ENCODE measurements around the gene ZNF555. TPM values are rescaled to one million over a fixed set of nuclear protein-coding genes. Genes with fewer than 3 reads are reported as not detected.

The ZNF555 gene
- total and polyA plus RNA-seq, 2 experiments from 2014 or later: 2.7 to 7.4 TPM

GRCh38 chr19:2800506-2800905, 40.8 kb upstream of the ZNF555 start:
- Histone ChIP-seq H4K20me1 (ENCODE audit: insufficient read depth, poor library complexity, severe bottlenecking) (no peaks in the 10 kb centered on the region), H3K4me2 (no peak overlapping the region), H3K36me3 (replicated peaks; ENCODE audit: insufficient read depth, low read depth) (no peaks in the 10 kb centered on the region), H3K4me1 (ENCODE audit: insufficient read depth) (no peaks in the 10 kb centered on the region), H2AFZ (no peak overlapping the region), H3K79me2 (no peaks in the 10 kb centered on the region), H3K4me3 (no peak overlapping the region), H3K27ac (no peak overlapping the region), H3K9me3 (ENCODE audit: low read depth) (no peaks in the 10 kb centered on the region), H3K9me2 (replicated peaks; ENCODE audit: insufficient read depth) (no peaks in the 10 kb centered on the region), H3K27me3 (no peaks in the 10 kb centered on the region)
- WGBS (ENCODE audit: low lambda C conversion rate, missing lambda C conversion rate): 98% methylated on average over 21 of the region's 22 CpGs
- DNase-seq (ENCODE audit: low spot score): no peak
- no peak for TF ChIP-seq EZH2phosphoT487 (IDR thresholded peaks at IDR 0.05; ENCODE audit: low read depth, severe bottlenecking, unreplicated experiment)

DNA sequence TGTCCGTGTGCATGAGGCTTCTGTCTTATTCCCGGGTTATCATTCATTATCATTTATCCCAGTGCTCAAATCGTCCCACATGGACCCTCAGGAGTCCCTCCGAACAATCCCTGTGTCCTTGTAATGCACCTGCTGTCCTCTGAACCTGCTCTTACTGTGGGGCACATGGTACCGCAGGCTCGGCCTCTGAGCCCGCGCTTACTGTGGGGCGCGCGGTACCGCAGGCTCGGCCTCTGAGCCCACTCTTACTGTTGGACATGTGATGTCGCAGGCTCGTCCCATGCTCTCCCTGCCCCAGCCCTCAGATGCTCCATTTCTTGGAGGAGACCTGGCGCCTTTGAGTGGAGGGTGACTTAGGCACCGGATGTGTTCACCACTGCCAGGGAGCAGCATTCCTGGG, 38.4 kb upstream of the ZNF555 start:
- no peaks in the 10 kb centered on the region for H4K20me1 ChIP-seq (ENCODE audit: insufficient read depth, poor library complexity, severe bottlenecking)
- no peaks in the 10 kb centered on the region for H3K9me2 ChIP-seq (replicated peaks; ENCODE audit: insufficient read depth)
- no peak overlapping the region for H2AFZ ChIP-seq
- H3K4me1 ChIP-seq (ENCODE audit: insufficient read depth): no peaks in the 10 kb centered on the region
- no peaks in the 10 kb centered on the region for H3K27me3 ChIP-seq
- no peak overlapping the region for H3K27ac ChIP-seq
- H3K9me3 ChIP-seq (ENCODE audit: low read depth): no peaks in the 10 kb centered on the region
- H3K79me2 ChIP-seq: no peaks in the 10 kb centered on the region
- no peaks in the 10 kb centered on the region for H3K36me3 ChIP-seq (replicated peaks; ENCODE audit: insufficient read depth, low read depth)
- no peak overlapping the region for H3K4me3 ChIP-seq
- H3K4me2 ChIP-seq: no peak overlapping the region
- 98% methylated on average over 17 of the region's 17 CpGs for WGBS (ENCODE audit: low lambda C conversion rate, missing lambda C conversion rate)
- no peak for DNase-seq (ENCODE audit: low spot score)
- TF ChIP-seq EZH2 (IDR thresholded peaks at IDR 0.05; ENCODE audit: borderline replicate concordance) (no peak), EZH2phosphoT487 (IDR thresholded peaks at IDR 0.05; ENCODE audit: low read depth, severe bottlenecking, unreplicated experiment) (no peak), CTCF (IDR thresholded peaks at IDR 0.05; ENCODE audit: poor library complexity) (no peak)

DNA sequence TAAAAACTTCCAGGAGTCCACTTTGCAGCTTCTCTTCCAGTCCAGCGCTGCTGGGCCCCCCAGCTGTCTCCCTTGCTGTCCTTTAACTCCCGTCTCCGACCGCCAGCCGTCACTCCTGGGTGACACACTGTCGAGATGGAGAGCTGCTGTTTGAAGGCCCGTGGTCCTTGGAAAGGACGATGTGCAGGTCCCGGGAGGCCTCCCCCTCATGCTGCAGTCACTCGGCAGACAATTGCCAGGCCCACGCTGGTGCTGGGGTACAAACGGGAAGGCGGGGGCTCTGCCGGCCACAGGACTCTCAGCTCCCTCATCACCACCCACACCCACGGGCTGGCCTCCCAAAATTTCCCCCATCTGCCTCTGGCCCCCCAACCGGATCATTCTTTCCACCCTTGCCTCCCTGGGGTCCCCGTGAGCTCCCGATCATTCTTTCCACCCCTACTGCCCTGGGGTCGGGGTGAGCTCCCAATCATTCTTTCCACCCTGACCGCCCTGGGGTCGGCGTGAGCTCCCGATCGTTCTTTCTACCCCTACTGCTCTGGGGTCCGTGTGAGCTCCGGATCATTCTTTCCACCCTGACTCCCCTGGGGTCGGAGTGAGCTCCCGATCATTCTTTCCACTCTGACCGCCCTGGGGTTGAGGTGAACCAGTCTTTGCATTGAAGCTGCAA, 37.7 kb upstream of the ZNF555 start:
- no peak overlapping the region for H3K27ac ChIP-seq
- WGBS (ENCODE audit: low lambda C conversion rate, missing lambda C conversion rate): 93% methylated on average over 26 of the region's 29 CpGs
- no peaks in the 10 kb centered on the region for H3K9me2 ChIP-seq (replicated peaks; ENCODE audit: insufficient read depth)
- DNase-seq (ENCODE audit: low spot score): no peak
- H3K79me2 ChIP-seq: no peaks in the 10 kb centered on the region
- H3K36me3 ChIP-seq (replicated peaks; ENCODE audit: insufficient read depth, low read depth): no peaks in the 10 kb centered on the region
- no peak overlapping the region for H2AFZ ChIP-seq
- no peak overlapping the region for H3K4me2 ChIP-seq
- H3K27me3 ChIP-seq: no peaks in the 10 kb centered on the region
- TF ChIP-seq EZH2 (IDR thresholded peaks at IDR 0.05; ENCODE audit: borderline replicate concordance) (no peak), CTCF (IDR thresholded peaks at IDR 0.05; ENCODE audit: poor library complexity) (no peak), EZH2phosphoT487 (IDR thresholded peaks at IDR 0.05; ENCODE audit: low read depth, severe bottlenecking, unreplicated experiment) (no peak)
- H3K4me1 ChIP-seq (ENCODE audit: insufficient read depth): no peaks in the 10 kb centered on the region
- no peak overlapping the region for H3K4me3 ChIP-seq
- H3K9me3 ChIP-seq (ENCODE audit: low read depth): no peaks in the 10 kb centered on the region
- no peaks in the 10 kb centered on the region for H4K20me1 ChIP-seq (ENCODE audit: insufficient read depth, poor library complexity, severe bottlenecking)

GRCh38 chr19:2804156-2805004, 36.9 kb upstream of the ZNF555 start:
- Histone ChIP-seq H2AFZ (no peak overlapping the region), H3K27me3 (no peaks in the 10 kb centered on the region), H3K36me3 (replicated peaks; ENCODE audit: insufficient read depth, low read depth) (no peaks in the 10 kb centered on the region), H3K27ac (no peak overlapping the region), H3K9me2 (replicated peaks; ENCODE audit: insufficient read depth) (no peaks in the 10 kb centered on the region), H3K79me2 (no peaks in the 10 kb centered on the region), H3K4me2 (no peak overlapping the region), H3K9me3 (ENCODE audit: low read depth) (no peaks in the 10 kb centered on the region), H4K20me1 (ENCODE audit: insufficient read depth, poor library complexity, severe bottlenecking) (no peaks in the 10 kb centered on the region), H3K4me3 (no peak overlapping the region), H3K4me1 (ENCODE audit: insufficient read depth) (no peaks in the 10 kb centered on the region)
- DNase-seq (ENCODE audit: low spot score): no peak
- TF ChIP-seq CTCF (IDR thresholded peaks at IDR 0.05; ENCODE audit: poor library complexity) (no peak), EZH2 (IDR thresholded peaks at IDR 0.05; ENCODE audit: borderline replicate concordance) (no peak), EZH2phosphoT487 (IDR thresholded peaks at IDR 0.05; ENCODE audit: low read depth, severe bottlenecking, unreplicated experiment) (no peak)
- 94% methylated on average over 22 of the region's 27 CpGs for WGBS (ENCODE audit: low lambda C conversion rate, missing lambda C conversion rate)

Data from hepatocyte (in vitro differentiated cells).